ENCODE data around the gene SLC7A7. TPM values are rescaled to one million over a fixed set of nuclear protein-coding genes. Genes with fewer than 3 reads are reported as not detected.

The SLC7A7 gene
- total and polyA plus RNA-seq, 2 of the 13 experiments (the other 11 are each of a cell fraction or from before 2014, with no cell fraction given), result 0.13 to 0.63 TPM

- TF ChIP-seq ZNF281 (CRISPR knock-in tag; IDR thresholded peaks at IDR 0.05; ENCODE audit: borderline replicate concordance) (peak; percentile 54), MXD3 (CRISPR knock-in tag; IDR thresholded peaks at IDR 0.05) (peak; percentile 90), ZNF383 (CRISPR knock-in tag; IDR thresholded peaks at IDR 0.05; ENCODE audit: borderline replicate concordance) (peak; percentile 100), MBNL3 (CRISPR knock-in tag; conservative IDR thresholded peaks at IDR 0.05) (no peak), TBX3 (IDR thresholded peaks at IDR 0.05; ENCODE audit: borderline replicate concordance) (peak; percentile 8; the same call in 1 of the 2 replicates), ZNF770 (CRISPR knock-in tag; IDR thresholded peaks at IDR 0.05) (peak; percentile 83), ZNF878 (CRISPR knock-in tag; IDR thresholded peaks at IDR 0.05) (peak; percentile 96), MLX (CRISPR knock-in tag; IDR thresholded peaks at IDR 0.05) (peak; percentile 88), DMAP1 (CRISPR knock-in tag; IDR thresholded peaks at IDR 0.05) (peak; percentile 97), ZMYM2 (CRISPR knock-in tag; IDR thresholded peaks at IDR 0.05) (peak; percentile 72; the same call in 1 of the 2 replicates), ZBTB3 (CRISPR knock-in tag; IDR thresholded peaks at IDR 0.05; ENCODE audit: borderline replicate concordance, low read depth) (peak; percentile 96), ZNF547 (CRISPR knock-in tag; IDR thresholded peaks at IDR 0.05) (peak; percentile 99), FOXP1 (IDR thresholded peaks at IDR 0.05) (no peak), FOXP1 (CRISPR knock-in tag; IDR thresholded peaks at IDR 0.05) (no peak), HDAC2 (CRISPR knock-in tag; IDR thresholded peaks at IDR 0.05) (peak; percentile 92), HNF4G (IDR thresholded peaks at IDR 0.05; ENCODE audit: borderline replicate concordance, low read depth, low read length) (peak; percentile 3; the same call in 1 of the 2 replicates), HNF4G (CRISPR knock-in tag; IDR thresholded peaks at IDR 0.05; ENCODE audit: borderline replicate concordance, low read depth) (peak; percentile 65), KAT7 (CRISPR knock-in tag; IDR thresholded peaks at IDR 0.05; ENCODE audit: borderline replicate concordance) (peak; percentile 99), CBX5 (CRISPR knock-in tag; IDR thresholded peaks at IDR 0.05; ENCODE audit: borderline replicate concordance) (peak; percentile 89), SATB2 (CRISPR knock-in tag; IDR thresholded peaks at IDR 0.05) (0 out of 2 replicates have a peak, but pooled peaks have one; percentile 78), KLF16 (CRISPR knock-in tag; IDR thresholded peaks at IDR 0.05) (peak; percentile 90 to 95), NRL (CRISPR knock-in tag; IDR thresholded peaks at IDR 0.05; ENCODE audit: borderline replicate concordance) (peak; percentile 100), DNMT1 (CRISPR knock-in tag; IDR thresholded peaks at IDR 0.05) (peak; percentile 83; the same call in 1 of the 2 replicates), ZNF382 (CRISPR knock-in tag; IDR thresholded peaks at IDR 0.05; ENCODE audit: borderline replicate concordance) (no peak), NFIB (CRISPR knock-in tag; IDR thresholded peaks at IDR 0.05; ENCODE audit: borderline replicate concordance) (0 out of 2 replicates have a peak, but pooled peaks have one; percentile 93)
These were observed 48.5 kb downstream of the SLC7A7 start, which contains the start of gene OXA1L (continued) for GRCh38 chr14:22766457-22767322.

All from HepG2 (cell line).